Calu3 (cell line): ENCODE measurements around the gene SUMF1. TPM values are rescaled to one million over a fixed set of nuclear protein-coding genes. Genes with fewer than 3 reads are reported as not detected.

ENCODE experiments used
- BruUV-seq: library from RNA; stranded (reverse); fragments of 400-500 nt; replicated peaks from 2 replicates; lab custom pipeline; 2021; lab: Mats Ljungman, UMichigan
- CTCF ChIA-PET: fragments of 300-600 bp; sonication (Branson Sonifier 250); formaldehyde crosslinking; loops from one replicate; lab custom pipeline; 2022; ENCODE audit warnings: antibody characterized with exemption; lab: Charles Lee
- DNase-seq: peaks from one replicate; pipeline ENCODE4 v3.0.0; 2022
- H3K27ac Mint-ChIP-seq: one replicate; pipeline ENCODE4 v1.8.0; 2022; ENCODE audit warnings: mixed read lengths; ENCODE audit not compliant: unreplicated experiment
- H3K27me3 Mint-ChIP-seq: one replicate; pipeline ENCODE4 v1.8.0; 2022; ENCODE audit warnings: mixed read lengths; ENCODE audit not compliant: unreplicated experiment
- H3K36me3 Mint-ChIP-seq: one replicate; pipeline ENCODE4 v1.8.0; 2022; ENCODE audit warnings: mild to moderate bottlenecking, moderate library complexity, mixed read lengths; ENCODE audit not compliant: insufficient read depth, unreplicated experiment
- H3K4me1 Mint-ChIP-seq: one replicate; pipeline ENCODE4 v1.8.0; 2022; ENCODE audit warnings: mild to moderate bottlenecking, low read depth, mixed read lengths; ENCODE audit not compliant: unreplicated experiment
- H3K4me3 Mint-ChIP-seq: one replicate; pipeline ENCODE4 v1.8.0; 2022; ENCODE audit warnings: mild to moderate bottlenecking, low read depth, moderate library complexity, mixed read lengths; ENCODE audit not compliant: unreplicated experiment
- H3K9me3 Mint-ChIP-seq: one replicate; pipeline ENCODE4 v1.8.0; 2022; ENCODE audit warnings: low read depth, mixed read lengths; ENCODE audit not compliant: unreplicated experiment
- CTCF ChIP-seq: fragments of 200-600 bp; IDR thresholded peaks from one replicate; pipeline ENCODE4 v1.8.0; 2022; ENCODE audit warnings: antibody characterized with exemption; ENCODE audit not compliant: unreplicated experiment
- intact Hi-C: fragments of 100-400 bp; cut with micrococcal nuclease; formaldehyde crosslinking; loops from one replicate; pipeline ENCODE4 v1.10.0; 2022; ENCODE audit not compliant: unreplicated experiment
- total RNA-seq: library from RNA; stranded (reverse); gene quantifications from 2 replicates; pipeline ENCODE4 v1.2.3, GENCODE V29; 2022

Gene SUMF1
- total RNA-seq, 1 experiment from 2014 or later = 31.8 TPM

- peaks cover 8% of the 10 kb centered on the region for H3K9me3 Mint-ChIP-seq
- H3K27me3 Mint-ChIP-seq = no peaks in the 10 kb centered on the region
- H3K4me3 Mint-ChIP-seq = no peak overlapping the region
- no TSS peak for BruUV-seq
- no peaks in the 10 kb centered on the region for H3K36me3 Mint-ChIP-seq
- CTCF ChIA-PET = no interaction called here
- H3K4me1 Mint-ChIP-seq = no peaks in the 10 kb centered on the region
- H3K27ac Mint-ChIP-seq = no peak overlapping the region
- intact Hi-C loops = no loop called here
- no peak for TF ChIP-seq CTCF
- DNase-seq = no peak
Observed at GRCh38 chr3:4326868-4327267, 140.2 kb downstream of the SUMF1 start.

- Mint-ChIP-seq H3K27ac (no peak overlapping the region), H3K4me1 (no peaks in the 10 kb centered on the region), H3K36me3 (no peaks in the 10 kb centered on the region), H3K27me3 (no peaks in the 10 kb centered on the region), H3K9me3 (no peaks in the 10 kb centered on the region), H3K4me3 (no peak overlapping the region)
- intact Hi-C loops = no loop called here
- BruUV-seq = no TSS peak
- CTCF ChIA-PET = no interaction called here
- no peak for TF ChIP-seq CTCF
- DNase-seq = no peak
Observed at GRCh38 chr3:4323246-4324027, 143.6 kb downstream of the SUMF1 start.

- Mint-ChIP-seq H3K9me3 (no peaks in the 10 kb centered on the region), H3K4me1 (no peaks in the 10 kb centered on the region), H3K27me3 (no peaks in the 10 kb centered on the region), H3K27ac (no peak overlapping the region), H3K4me3 (no peak overlapping the region), H3K36me3 (no peaks in the 10 kb centered on the region)
- TF ChIP-seq CTCF = no peak
- no TSS peak for BruUV-seq
- no peak for DNase-seq
- CTCF ChIA-PET = no interaction called here
- intact Hi-C loops = no loop called here
Observed at GRCh38 chr3:4322635-4323034, 144.4 kb downstream of the SUMF1 start.

GRCh38 chr3:4321732-4322131, 145.3 kb downstream of the SUMF1 start:
- no peaks in the 10 kb centered on the region for H3K36me3 Mint-ChIP-seq
- H3K4me3 Mint-ChIP-seq = no peak overlapping the region
- TF ChIP-seq CTCF = no peak
- no peak for DNase-seq
- no peaks in the 10 kb centered on the region for H3K4me1 Mint-ChIP-seq
- CTCF ChIA-PET = no interaction called here
- H3K9me3 Mint-ChIP-seq = no peaks in the 10 kb centered on the region
- BruUV-seq = no TSS peak
- no peak overlapping the region for H3K27ac Mint-ChIP-seq
- no peaks in the 10 kb centered on the region for H3K27me3 Mint-ChIP-seq
- intact Hi-C loops = no loop called here
